WTC11 (cell line): ENCODE results near the gene FN3K.

Experiments used
- EMX1 ChIP-seq: fragments of 250-450 bp; sonication (Bioruptor Pico); IDR thresholded peaks from 2 replicates; pipeline ENCODE4 v1.8.0; 2021; ENCODE audit warnings: mild to moderate bottlenecking
- TF ChIP-seq, protein P1 (sequence below): fragments of 200-600 bp; IDR thresholded peaks from 2 replicates; pipeline ENCODE4 v1.8.0; 2022; ENCODE audit warnings: antibody characterized with exemption
- TF ChIP-seq, protein P2 (sequence below): fragments of 250-450 bp; sonication (Bioruptor Pico); IDR thresholded peaks from 2 replicates; pipeline ENCODE4 v1.8.0; 2021; ENCODE audit warnings: mild to moderate bottlenecking

DNA sequence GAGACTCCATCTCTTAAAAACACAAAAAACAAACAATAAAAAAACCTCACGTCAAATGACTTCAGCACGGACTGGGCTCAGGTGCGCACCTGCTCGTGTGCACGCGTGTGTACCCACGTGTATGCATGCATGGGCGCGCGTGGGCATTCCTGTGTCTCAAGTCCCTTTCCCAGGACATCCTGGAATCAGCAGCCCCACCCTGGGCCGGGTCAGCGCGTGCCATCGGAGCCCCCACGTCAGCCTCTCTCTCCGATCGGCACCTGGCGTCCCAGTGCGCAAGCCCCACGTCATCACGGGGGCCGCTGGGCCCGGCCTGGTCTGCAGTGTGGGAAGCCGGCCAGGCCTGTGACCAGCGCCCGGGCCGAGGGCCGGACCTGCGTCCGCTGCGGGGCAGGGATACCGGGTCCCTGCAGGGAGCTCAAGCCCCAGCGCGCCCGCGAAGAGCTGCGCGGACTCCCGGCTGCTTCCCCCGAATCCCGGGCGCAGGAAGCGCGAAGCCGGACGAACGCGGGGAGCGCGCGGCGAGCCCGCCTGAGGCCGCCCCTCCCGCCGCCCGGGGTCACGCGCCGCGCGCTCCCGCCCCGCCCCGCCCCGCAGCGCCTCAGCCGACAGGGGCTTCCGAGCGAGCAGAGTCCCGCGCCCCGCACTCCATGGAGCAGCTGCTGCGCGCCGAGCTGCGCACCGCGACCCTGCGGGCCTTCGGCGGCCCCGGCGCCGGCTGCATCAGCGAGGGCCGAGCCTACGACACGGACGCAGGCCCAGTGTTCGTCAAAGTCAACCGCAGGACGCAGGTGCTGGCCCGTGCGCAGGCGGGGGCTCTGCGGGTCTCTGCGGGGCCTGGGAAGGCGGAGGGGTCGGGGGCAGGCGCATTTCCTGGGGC, at the start of gene FN3K:
- TF ChIP-seq, protein P1, sequence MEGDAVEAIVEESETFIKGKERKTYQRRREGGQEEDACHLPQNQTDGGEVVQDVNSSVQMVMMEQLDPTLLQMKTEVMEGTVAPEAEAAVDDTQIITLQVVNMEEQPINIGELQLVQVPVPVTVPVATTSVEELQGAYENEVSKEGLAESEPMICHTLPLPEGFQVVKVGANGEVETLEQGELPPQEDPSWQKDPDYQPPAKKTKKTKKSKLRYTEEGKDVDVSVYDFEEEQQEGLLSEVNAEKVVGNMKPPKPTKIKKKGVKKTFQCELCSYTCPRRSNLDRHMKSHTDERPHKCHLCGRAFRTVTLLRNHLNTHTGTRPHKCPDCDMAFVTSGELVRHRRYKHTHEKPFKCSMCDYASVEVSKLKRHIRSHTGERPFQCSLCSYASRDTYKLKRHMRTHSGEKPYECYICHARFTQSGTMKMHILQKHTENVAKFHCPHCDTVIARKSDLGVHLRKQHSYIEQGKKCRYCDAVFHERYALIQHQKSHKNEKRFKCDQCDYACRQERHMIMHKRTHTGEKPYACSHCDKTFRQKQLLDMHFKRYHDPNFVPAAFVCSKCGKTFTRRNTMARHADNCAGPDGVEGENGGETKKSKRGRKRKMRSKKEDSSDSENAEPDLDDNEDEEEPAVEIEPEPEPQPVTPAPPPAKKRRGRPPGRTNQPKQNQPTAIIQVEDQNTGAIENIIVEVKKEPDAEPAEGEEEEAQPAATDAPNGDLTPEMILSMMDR: no peak
- TF ChIP-seq EMX1 (CRISPR knock-in tag): no peak
- TF ChIP-seq, protein P2, sequence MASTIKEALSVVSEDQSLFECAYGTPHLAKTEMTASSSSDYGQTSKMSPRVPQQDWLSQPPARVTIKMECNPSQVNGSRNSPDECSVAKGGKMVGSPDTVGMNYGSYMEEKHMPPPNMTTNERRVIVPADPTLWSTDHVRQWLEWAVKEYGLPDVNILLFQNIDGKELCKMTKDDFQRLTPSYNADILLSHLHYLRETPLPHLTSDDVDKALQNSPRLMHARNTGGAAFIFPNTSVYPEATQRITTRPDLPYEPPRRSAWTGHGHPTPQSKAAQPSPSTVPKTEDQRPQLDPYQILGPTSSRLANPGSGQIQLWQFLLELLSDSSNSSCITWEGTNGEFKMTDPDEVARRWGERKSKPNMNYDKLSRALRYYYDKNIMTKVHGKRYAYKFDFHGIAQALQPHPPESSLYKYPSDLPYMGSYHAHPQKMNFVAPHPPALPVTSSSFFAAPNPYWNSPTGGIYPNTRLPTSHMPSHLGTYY (CRISPR knock-in tag): no peak
